HG03354 (cell line): Measurements from ENCODE around the gene DSP.

Experiments
- ATAC-seq: cut with Tn5 transposase; IDR thresholded peaks from one replicate; pipeline ENCODE4 v1.9.1; 2021; ENCODE audit warnings: mild to moderate bottlenecking; ENCODE audit not compliant: unreplicated experiment, poor library complexity, severe bottlenecking

DSP gene, protein sequence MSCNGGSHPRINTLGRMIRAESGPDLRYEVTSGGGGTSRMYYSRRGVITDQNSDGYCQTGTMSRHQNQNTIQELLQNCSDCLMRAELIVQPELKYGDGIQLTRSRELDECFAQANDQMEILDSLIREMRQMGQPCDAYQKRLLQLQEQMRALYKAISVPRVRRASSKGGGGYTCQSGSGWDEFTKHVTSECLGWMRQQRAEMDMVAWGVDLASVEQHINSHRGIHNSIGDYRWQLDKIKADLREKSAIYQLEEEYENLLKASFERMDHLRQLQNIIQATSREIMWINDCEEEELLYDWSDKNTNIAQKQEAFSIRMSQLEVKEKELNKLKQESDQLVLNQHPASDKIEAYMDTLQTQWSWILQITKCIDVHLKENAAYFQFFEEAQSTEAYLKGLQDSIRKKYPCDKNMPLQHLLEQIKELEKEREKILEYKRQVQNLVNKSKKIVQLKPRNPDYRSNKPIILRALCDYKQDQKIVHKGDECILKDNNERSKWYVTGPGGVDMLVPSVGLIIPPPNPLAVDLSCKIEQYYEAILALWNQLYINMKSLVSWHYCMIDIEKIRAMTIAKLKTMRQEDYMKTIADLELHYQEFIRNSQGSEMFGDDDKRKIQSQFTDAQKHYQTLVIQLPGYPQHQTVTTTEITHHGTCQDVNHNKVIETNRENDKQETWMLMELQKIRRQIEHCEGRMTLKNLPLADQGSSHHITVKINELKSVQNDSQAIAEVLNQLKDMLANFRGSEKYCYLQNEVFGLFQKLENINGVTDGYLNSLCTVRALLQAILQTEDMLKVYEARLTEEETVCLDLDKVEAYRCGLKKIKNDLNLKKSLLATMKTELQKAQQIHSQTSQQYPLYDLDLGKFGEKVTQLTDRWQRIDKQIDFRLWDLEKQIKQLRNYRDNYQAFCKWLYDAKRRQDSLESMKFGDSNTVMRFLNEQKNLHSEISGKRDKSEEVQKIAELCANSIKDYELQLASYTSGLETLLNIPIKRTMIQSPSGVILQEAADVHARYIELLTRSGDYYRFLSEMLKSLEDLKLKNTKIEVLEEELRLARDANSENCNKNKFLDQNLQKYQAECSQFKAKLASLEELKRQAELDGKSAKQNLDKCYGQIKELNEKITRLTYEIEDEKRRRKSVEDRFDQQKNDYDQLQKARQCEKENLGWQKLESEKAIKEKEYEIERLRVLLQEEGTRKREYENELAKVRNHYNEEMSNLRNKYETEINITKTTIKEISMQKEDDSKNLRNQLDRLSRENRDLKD (N-terminal part only)

DNA sequence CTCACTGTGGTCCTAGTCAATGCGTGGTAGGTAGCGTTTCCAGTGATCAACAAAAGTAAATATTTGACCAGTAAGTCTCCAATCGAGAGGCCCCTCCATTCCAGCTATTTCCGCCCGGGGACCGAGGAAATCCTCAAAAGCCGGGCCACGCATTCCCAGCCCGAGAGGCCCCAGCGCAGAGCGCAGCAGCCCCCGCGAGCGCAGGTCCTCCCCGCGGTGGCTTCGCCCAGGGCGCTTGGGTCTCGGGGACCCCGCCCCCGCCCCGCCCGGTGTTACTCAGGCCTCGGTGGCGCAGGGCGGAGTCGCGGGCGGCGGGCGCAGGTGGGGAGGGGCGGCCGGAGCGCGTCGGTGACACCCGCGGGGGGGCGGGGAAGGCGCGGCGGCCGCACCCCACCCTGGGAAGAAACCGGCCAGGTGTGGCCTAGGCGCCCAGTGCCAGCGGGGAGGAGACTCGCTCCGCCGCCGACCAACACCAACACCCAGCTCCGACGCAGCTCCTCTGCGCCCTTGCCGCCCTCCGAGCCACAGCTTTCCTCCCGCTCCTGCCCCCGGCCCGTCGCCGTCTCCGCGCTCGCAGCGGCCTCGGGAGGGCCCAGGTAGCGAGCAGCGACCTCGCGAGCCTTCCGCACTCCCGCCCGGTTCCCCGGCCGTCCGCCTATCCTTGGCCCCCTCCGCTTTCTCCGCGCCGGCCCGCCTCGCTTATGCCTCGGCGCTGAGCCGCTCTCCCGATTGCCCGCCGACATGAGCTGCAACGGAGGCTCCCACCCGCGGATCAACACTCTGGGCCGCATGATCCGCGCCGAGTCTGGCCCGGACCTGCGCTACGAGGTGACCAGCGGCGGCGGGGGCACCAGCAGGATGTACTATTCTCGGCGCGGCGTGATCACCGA, at the start of gene DSP:
Gene DSP, plus strand, starts transcription at position 497 of the 890 bp plus-strand sequence. Its CDS starts 245 bp downstream, at position 742.
- ATAC-seq: peak; percentile 45

DNA sequence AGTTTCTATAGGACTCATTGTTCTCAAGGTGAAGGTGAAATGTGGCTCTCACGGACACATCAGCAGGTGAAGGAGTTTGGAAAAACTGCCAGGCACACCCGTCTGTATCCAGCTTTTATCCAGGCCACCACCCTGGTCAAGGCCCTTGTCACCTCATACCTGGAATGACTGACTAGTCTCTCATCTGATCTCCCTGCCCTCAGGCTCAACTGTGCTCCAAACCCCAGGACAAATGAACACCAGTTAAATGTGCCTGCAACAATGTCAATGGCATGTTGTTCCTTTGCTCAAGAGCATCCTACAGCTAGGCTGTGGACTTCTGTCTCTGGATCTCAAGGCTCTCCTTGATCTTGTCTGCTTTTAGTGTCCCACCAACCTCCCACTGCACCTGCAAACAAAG, 47.6 kb upstream of the DSP start:
- no peak for ATAC-seq

DNA sequence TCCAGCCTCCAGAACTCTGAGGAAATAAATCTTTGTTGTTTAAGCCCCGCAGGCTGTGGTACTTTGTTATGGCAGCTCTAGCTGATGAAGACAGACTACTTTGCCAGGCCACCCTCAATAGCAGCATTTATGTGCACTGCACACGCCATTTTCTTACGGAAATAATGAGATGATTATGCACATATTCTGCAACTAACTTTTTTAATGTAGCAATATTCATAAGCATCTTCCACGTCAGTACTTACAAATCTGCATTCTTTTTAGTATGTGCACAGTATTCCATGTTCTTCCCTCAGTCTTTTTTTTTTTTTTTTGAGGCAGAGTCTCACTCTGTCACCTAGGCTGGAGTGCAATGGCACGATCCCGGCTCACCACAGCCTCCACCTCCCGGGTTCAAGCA, 46.8 kb upstream of the DSP start:
- no peak for ATAC-seq

DNA sequence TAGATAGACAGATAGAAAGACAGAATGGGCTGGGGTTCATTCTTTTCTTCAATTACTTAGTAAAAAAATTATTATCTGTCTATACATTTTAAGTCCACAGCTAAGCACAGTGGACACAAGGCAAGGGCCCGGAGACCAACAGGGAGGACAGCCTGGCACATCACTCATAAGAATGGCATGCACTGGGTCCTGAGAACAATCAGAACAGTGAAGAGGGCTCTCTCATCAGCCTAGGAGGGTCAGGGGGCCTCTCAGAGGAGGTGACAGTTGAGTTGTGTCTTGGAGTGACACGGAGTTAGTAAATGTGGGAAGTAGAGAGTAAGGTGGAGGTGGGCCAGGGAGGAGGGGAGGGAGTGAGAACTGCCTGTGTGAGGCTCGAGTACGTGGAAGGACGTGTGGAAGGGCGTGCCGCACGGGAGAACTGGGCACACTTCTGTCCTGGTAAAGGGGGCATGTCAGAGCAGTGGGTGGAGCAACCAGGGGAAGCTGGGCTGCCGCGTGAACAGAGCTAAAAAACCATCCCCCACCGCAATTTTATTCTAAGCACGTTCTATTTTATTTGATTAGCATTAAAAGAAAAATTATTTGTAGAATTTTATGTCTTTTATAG, 45.1 kb upstream of the DSP start:
- ATAC-seq: no peak

DNA sequence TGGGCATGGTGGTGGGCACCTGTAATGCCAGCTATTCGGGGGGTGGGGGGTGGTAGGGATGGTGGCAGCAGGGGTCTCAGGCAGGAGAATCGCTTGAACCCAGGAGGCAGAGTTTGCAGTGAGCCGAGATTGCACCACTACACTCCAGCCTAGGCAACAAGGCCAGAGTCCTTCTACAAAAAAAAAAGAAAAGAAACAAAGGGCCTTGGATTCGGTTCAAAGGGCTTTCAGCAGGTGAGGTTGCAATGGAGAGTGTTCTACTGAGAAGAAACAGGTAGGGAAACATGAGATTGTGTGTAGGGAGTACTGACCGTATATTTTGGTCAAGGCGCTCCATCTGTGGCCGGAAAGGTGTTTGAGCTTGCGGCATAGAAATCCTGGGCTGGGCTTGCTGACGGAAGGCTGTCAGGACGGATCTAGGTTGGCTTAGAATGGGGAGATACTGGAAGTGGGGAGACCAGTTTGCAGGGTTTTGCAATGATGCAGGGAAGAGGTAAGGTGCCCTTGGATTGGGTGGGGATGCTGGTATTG, 40.7 kb upstream of the DSP start:
- ATAC-seq: no peak

DNA sequence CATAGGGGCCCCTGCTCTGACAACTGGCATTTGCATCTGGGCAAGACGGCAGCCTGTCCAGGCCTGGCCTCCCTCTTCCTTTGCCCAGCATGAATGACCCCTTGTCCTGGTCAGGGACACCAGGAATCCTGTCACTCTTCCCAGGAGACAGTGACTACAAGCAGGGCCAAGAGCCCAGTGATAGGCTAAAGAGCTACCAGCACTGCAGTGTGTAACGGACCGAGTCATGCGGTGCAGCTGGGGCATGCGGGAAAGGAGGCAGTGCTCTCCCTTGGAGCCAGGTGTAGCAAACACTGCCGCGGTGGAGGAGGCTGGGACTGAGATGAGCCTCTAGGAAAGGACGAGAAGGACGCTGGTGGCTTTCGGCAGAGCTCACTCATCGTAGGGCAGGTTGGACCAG, 38.7 kb upstream of the DSP start:
- no peak for ATAC-seq

DNA sequence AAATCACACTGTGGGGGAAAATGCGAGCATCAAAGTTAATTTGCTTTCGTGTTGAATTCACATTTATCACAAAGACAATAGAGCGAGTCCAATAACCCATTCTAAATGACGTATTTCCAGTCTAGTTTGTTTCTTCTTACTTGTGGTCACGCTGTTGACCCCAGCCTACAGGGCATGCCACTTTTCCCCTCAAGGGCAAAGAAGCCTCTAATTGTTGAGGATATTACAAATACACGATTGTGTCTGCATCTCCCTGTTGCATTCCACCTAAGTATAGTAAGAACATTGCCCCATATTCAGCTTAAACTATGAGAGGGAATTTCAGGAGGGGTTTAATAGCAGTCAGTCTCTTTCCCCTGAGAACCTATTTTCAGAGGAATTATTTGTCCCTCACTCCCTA, 37.4 kb upstream of the DSP start:
- no peak for ATAC-seq

DNA sequence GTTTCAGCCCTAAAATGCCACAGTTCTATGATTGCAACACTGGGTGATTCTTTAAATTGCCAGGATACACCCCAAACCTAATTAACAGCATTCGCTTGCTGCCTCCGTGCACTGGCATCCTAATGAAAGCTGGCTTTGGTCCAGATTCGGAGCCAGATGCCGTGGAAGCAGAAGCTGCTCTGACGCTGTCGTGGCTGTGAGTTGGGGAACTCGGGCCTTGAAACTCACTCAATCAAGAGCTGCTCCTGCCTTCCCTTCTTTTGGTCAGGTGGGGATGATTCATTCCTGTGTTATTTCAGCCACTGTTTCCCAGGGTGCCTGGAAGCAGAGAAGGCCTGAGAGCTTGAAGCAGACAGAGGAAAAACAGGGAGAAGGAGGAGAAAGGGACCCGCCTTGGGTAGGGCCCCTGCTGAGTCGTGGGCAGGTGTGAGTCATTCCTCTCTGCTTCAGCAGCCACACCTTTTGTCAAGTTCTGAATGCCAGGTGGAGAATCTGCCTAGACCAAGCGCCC, 36.2 kb upstream of the DSP start:
- ATAC-seq: no peak

DNA sequence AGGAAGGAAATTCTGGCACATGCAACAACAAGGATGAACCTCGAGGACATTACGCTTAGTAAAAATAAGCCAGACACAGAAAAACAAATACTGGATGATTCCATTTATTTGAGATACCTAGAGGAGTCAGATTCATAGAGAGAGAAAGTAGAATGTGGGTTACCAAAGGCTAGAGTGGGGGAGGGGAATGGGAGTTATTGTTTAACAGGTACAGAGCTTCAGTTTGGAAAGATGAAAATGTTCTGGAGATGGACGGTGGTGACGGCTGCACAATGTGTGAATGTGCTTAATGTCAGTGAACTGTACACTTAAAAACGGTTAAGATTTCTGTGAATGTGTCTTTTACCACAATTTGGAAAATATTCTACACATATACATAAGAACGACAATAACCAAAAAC, 33.9 kb upstream of the DSP start:
- no peak for ATAC-seq

DNA sequence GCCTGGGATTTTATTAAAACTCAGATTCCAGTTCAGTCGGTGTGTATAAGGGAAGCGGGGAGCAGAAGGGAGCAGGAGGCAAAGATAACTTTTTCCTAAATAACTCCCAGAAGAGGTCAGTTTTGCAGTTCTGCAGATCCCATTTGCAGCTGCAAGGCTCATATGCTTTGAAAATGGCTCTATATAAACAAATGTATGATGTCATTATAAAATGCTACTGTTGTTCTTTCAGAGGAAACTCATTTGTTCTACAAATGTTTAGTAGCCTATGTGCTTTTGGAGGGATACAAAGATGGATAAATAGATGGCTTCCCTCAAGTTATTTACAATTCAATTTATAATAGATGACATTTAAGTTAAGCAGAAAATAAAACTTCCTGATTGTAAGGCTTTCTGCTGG, 29.2 kb upstream of the DSP start:
- no peak for ATAC-seq

DNA sequence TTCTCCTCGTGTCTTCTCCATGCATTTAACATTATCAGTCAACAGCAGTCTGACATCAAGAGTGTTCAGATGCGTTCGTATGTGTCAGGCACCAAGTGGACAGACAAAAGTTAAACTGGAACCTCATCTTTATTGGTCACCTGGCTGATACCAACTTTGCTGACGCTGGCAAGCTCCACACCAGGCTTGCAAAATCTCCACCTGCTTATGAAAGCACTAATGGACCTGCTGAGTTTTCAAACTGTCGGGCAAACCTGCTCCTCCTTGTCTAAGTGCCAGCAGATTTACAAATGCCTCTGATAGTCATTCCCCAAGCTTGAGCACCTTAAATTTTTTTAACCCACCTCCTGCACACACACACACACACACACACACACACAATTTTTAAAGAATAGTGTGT, 27.9 kb upstream of the DSP start:
- no peak for ATAC-seq

DNA sequence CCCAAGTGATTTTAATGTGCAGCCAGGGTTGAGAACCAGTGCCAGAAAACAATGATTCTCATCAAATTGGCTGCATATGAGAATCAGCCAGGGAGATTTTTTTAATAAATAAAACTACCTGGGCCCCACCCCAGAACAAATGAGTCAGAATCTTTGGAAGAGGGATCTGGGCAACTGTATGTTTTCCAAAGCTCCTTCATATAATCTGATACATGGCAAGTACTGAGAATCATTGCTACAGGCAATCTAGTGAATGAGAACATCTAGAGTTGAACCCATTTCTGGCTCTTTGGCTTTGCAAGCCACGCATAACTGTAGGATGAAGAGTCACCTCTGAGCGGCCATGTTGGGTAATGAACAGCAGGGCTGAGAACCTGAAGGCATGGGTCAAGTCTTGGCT, 26.1 kb upstream of the DSP start:
- no peak for ATAC-seq

DNA sequence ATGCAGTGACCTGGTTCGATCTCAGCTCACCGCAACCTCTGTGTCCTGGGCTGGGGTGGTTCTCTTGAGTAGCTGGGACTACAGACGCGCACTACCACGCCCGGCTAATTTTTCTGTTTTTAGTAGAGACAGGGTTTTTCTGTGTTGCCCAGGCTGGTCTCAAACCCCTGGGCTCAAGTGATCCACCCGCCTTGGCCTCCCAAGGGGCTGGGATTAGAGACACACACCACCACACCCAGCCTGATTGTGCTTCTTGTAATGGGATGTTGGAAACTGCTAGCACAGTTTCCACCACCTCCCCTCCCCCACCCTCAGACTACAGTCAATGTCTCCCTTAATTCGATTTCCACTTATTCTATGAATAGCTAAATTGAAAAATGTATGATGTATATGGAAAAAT, 22.6 kb upstream of the DSP start:
- no peak for ATAC-seq

DNA sequence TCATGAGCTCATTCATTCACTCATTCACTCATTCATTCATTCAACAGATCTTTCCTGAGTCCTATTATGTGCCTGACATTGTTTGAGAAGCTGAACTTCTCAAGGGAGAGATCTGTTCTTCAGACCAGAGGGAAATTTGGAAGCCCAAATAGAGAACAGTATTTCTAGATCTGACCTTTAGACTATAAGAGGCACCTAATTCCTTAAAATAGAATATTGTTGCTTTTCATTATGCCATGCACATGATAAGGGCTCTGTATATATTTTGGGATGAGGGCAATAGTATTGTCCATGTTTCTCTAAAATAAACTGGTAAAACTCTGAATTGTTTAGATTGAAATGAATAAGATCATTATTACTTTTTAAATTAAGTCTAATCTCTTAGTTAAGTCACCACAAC, 18.6 kb upstream of the DSP start:
- no peak for ATAC-seq

DNA sequence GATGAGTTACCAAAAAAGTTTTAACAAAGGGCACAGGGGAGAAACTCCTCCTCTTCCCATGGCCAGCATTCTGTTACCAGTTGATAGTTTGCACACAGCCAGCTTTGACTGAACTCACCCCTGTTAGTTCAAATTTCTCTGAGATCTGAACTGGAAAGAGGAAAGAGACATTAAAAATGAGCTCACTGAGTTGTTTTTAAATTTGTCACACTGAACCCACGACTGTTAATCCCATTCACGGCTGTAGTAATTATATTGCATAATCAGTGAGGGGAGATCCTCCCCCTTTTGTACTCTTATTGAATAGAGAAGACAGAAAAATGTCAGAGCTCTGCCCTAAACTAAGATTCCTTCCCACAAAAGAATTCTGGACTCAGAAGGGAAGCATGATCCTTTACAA, 17.5 kb upstream of the DSP start:
- ATAC-seq: no peak

DNA sequence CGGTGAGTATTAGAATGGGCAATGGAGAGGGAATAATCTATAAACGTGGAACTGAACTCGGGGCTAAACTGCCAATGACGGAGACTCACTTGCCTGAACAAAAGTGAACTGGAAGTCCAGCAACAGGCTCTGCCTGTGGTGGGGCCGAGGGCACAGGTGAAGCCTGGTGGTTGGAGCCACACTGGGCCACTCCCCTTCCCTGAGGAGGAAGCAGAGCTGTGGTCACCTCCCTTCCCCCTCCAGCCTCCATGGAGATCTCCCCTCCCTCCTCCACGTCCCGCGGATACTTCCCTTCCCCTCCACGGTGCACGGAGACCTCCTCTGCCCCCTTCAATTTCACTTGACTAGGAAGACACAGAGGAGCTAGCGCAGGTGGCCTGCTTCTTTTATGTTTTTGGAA, 14.7 kb upstream of the DSP start:
- ATAC-seq: no peak

DNA sequence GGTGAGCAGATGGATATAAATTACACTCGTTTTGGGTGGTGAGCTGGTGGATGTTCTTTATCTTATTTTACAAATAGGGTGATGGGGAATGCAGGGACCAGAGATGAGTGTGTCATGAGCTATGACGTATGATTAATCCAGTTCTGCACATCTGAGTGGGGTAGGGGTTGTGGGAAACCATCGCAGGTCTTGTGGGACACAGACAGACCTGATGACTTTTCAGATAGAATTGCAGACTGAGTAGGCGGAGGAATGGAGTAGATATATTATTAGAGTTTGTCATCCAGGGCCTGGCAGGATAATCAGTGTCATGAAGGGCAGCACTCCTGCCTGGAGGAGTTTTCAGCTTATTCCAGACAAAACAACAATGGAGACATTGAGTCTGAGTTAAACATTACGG, 12.9 kb upstream of the DSP start:
- ATAC-seq: no peak

DNA sequence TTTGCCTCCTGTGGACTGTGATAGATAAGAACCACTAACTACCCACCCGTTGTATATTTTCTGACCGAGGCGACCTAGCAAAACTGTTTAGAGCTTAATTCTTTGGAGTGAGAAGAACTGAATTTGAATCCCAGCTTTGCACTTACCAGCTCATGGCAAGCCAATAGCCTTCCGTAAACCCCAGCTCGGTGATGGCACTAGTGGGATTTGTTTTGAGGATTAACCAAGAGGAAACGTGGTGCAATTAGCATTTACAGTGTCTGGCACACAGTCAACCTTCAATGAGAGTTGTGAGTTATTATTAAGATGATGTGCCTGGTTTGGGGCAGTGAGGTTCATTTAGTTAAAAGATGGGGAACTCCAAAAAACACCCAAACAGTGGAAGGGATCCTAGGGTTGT, 12.3 kb upstream of the DSP start:
- ATAC-seq: no peak

DNA sequence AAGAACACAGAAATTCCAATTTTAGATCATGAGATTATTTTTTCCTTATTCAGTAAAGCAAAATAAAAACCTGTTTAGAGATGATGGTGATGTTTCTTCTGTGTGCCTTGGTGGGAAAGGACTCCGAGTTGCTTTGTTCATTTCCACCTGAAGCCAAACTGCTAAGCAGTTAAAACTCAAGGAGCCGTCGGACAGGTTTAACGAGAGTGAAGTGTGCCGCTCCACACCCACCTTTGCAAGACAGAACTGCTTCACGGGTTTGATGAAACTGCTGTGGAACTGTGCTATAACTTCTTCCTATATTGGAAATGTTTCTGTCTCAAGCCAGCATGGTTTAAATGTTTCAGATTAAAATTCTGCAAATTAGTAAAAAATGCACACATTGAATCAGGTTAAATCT, 9.2 kb upstream of the DSP start:
- ATAC-seq: no peak
